Liver (tissue), 9 donors: ENCODE results near the gene AKR1C2. TPM values are rescaled to one million over a fixed set of nuclear protein-coding genes. Genes with fewer than 3 reads are reported as not detected.

Experiments
- DNase-seq: peaks from one replicate; pipeline ENCODE4 v3.0.0-alpha.2; 2017; ENCODE audit warnings: low spot score
- H3K27ac ChIP-seq, 2 donors: one replicate each; pipeline ENCODE4 v1.7.0; 2013; ENCODE audit warnings: inconsistent platforms in 2 of 2, low read length in 2 of 2, control low read depth in 1 of 2, low read depth in 1 of 2, mild to moderate bottlenecking in 1 of 2
- H3K27me3 ChIP-seq, 4 donors: one replicate each; pipeline versions ENCODE4 v1.6.1 to v1.7.0; 2013; ENCODE audit warnings: low read length in 3 of 4, inconsistent platforms in 1 of 4, mild to moderate bottlenecking in 1 of 4, moderate library complexity in 1 of 4; ENCODE audit not compliant: control insufficient read depth in 4 of 4, insufficient read depth in 4 of 4
- H3K36me3 ChIP-seq, 4 donors: one replicate each; pipeline versions ENCODE4 v1.6.1 to v1.7.0; 2013; ENCODE audit warnings: low read length in 3 of 4, mild to moderate bottlenecking in 3 of 4, low read depth in 1 of 4, moderate library complexity in 1 of 4; ENCODE audit not compliant: control insufficient read depth in 4 of 4, insufficient read depth in 3 of 4
- H3K4me1 ChIP-seq, 4 donors: one replicate each; pipeline versions ENCODE4 v1.6.1 to v1.7.0; 2013; ENCODE audit warnings: low read length in 3 of 4, mild to moderate bottlenecking in 3 of 4, moderate library complexity in 1 of 4; ENCODE audit not compliant: control insufficient read depth in 4 of 4, insufficient read depth in 4 of 4
- H3K4me3 ChIP-seq, 3 donors: one replicate each; pipeline versions ENCODE4 v1.6.1 to v1.7.0; 2013; ENCODE audit warnings: low read length in 3 of 3, control low read depth in 1 of 3, low read depth in 1 of 3, mild to moderate bottlenecking in 1 of 3
- H3K9ac ChIP-seq, 2 donors: one replicate each; pipeline ENCODE4 v1.7.0; 2013; ENCODE audit warnings: low read length in 2 of 2, mild to moderate bottlenecking in 2 of 2, moderate library complexity in 2 of 2, control low read depth in 1 of 2, low read depth in 1 of 2
- H3K9me3 ChIP-seq, 4 donors: one replicate each; pipeline versions ENCODE4 v1.6.1 to v1.7.0; 2013; ENCODE audit warnings: low read length in 3 of 4; ENCODE audit not compliant: control insufficient read depth in 4 of 4
- EGR1 ChIP-seq, 2 donors: IDR thresholded peaks; 2 replicates each; pipeline ENCODE4 v1.6.1; 2016 to 2018; ENCODE audit warnings: antibody characterized with exemption in 2 of 2, low read depth in 2 of 2
- FOXA1 ChIP-seq: IDR thresholded peaks from 2 replicates; pipeline ENCODE4 v1.6.1; 2016; ENCODE audit warnings: antibody characterized with exemption
- FOXA2 ChIP-seq: IDR thresholded peaks from 2 replicates; pipeline ENCODE4 v1.6.1; 2016; ENCODE audit warnings: antibody characterized with exemption
- GABPA ChIP-seq, 2 donors: IDR thresholded peaks in 1 of 2; conservative IDR thresholded peaks in 1 of 2; 2 replicates each; pipeline ENCODE4 v1.6.1; 2016; ENCODE audit warnings: antibody characterized with exemption in 2 of 2, mild to moderate bottlenecking in 1 of 2, moderate library complexity in 1 of 2
- HNF4A ChIP-seq, 2 donors: conservative IDR thresholded peaks; 2 replicates each; pipeline ENCODE4 v1.6.1; 2016; ENCODE audit warnings: antibody characterized with exemption in 2 of 2, mild to moderate bottlenecking in 2 of 2
- HNF4G ChIP-seq: IDR thresholded peaks from 2 replicates; pipeline ENCODE4 v1.6.1; 2016; ENCODE audit warnings: antibody characterized with exemption
- JUND ChIP-seq, 2 donors: IDR thresholded peaks; 2 replicates each; pipeline ENCODE4 v1.6.1; 2016; ENCODE audit warnings: antibody characterized with exemption in 2 of 2
- NR2F2 ChIP-seq: IDR thresholded peaks from 2 replicates; pipeline ENCODE4 v1.6.1; 2016; ENCODE audit warnings: antibody characterized with exemption
- RAD21 ChIP-seq, 2 donors: IDR thresholded peaks; 2 replicates each; pipeline ENCODE4 v1.6.1; 2016; ENCODE audit warnings: antibody characterized with exemption in 2 of 2, mild to moderate bottlenecking in 2 of 2
- RXRA ChIP-seq, 2 donors: IDR thresholded peaks; 2 replicates each; pipeline ENCODE4 v1.6.1; 2017 to 2018; ENCODE audit warnings: antibody characterized with exemption in 2 of 2, mild to moderate bottlenecking in 1 of 2
- SP1 ChIP-seq: IDR thresholded peaks from 2 replicates; pipeline ENCODE4 v1.6.1; 2018; ENCODE audit warnings: antibody characterized with exemption, mild to moderate bottlenecking
- TAF1 ChIP-seq: conservative IDR thresholded peaks from 2 replicates; pipeline ENCODE4 v1.6.1; 2016; ENCODE audit warnings: antibody characterized with exemption, mild to moderate bottlenecking
- YY1 ChIP-seq: IDR thresholded peaks from 2 replicates; pipeline ENCODE4 v1.6.1; 2016; ENCODE audit warnings: antibody characterized with exemption, mild to moderate bottlenecking
- WGBS: extraction: QIAGEN DNeasy Blood & Tissue Kit; methylation state at CpG from one replicate; pipeline ENCODE4 v1.1.7; 2013; 5-methylcytosine and 5-hydroxymethylcytosine counted together
- polyA plus RNA-seq, 2 donors: library from polyadenylated mRNA; stranded (reverse) in 1 of 2; unstranded in 1 of 2; fragments of 200-250 nt in 1 of 2; fragments of >200 nt in 1 of 2; fragmentation: Nextera tagmentation in 1 of 2; extraction: Ambion mirVana in 1 of 2; gene quantifications; one replicate each; pipeline versions ENCODE4 v1.2.1 to v1.2.3, GENCODE V29; 2013 to 2015
- total RNA-seq, 2 donors: library from RNA; depleted of rRNA; stranded (reverse); fragments of >200 nt; gene quantifications; one replicate each; pipeline ENCODE4 v1.2.3, GENCODE V29; 2014
- TF ChIP-seq, protein P1 (sequence below): IDR thresholded peaks from 2 replicates; pipeline ENCODE4 v1.6.1; 2016; ENCODE audit warnings: antibody characterized with exemption
- TF ChIP-seq, protein P2 (sequence below): fragments of 150-350 bp; IDR thresholded peaks from 2 replicates; pipeline ENCODE4 v1.5.1; 2017; ENCODE audit warnings: improper control_type of control experiment, low read depth, low read length; ENCODE audit not compliant: missing input control
- TF ChIP-seq, protein P3 (sequence below): IDR thresholded peaks from 2 replicates; pipeline ENCODE4 v1.6.1; 2016; ENCODE audit warnings: antibody characterized with exemption
- TF ChIP-seq, protein P4 (sequence below): IDR thresholded peaks from 2 replicates; pipeline ENCODE4 v1.6.1; 2016; ENCODE audit warnings: antibody characterized with exemption, mild to moderate bottlenecking
- TF ChIP-seq, protein P5 (sequence below): IDR thresholded peaks from 2 replicates; pipeline ENCODE4 v1.6.1; 2016; ENCODE audit warnings: antibody characterized with exemption
- donor health status: healthy.
- donor health status: healthy.
- donor health status: healthy.
- donor health status: healthy.
- donor health status: healthy.

The AKR1C2 gene
- total and polyA plus RNA-seq, 4 donors: 63.8 to 699 (median 162) TPM

- Histone ChIP-seq H3K27me3 (no peaks in the 10 kb centered on the region), H3K9me3 (no peaks in the 10 kb centered on the region), H3K27ac (no peak overlapping the region), H3K9ac (no peak overlapping the region), H3K4me3 (no peak overlapping the region), H3K4me1 (peaks cover 2 to 7% (median 5%) of the 10 kb centered on the region in 4 donors), H3K36me3 (no peaks in the 10 kb centered on the region)
- 50% methylated on average over 2 of the region's 2 CpGs for WGBS
- TF ChIP-seq, protein P1, sequence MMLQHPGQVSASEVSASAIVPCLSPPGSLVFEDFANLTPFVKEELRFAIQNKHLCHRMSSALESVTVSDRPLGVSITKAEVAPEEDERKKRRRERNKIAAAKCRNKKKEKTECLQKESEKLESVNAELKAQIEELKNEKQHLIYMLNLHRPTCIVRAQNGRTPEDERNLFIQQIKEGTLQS: no peak
- no peak for TF ChIP-seq EGR1 (IDR thresholded peaks at IDR 0.05; ENCODE audit: low read depth in 2 of 2)
- no peak for TF ChIP-seq RXRA (IDR thresholded peaks at IDR 0.05)
- no peak for TF ChIP-seq RAD21 (IDR thresholded peaks at IDR 0.05)
- TF ChIP-seq FOXA2: no peak
- TF ChIP-seq SP1: no peak
- TF ChIP-seq, protein P2, sequence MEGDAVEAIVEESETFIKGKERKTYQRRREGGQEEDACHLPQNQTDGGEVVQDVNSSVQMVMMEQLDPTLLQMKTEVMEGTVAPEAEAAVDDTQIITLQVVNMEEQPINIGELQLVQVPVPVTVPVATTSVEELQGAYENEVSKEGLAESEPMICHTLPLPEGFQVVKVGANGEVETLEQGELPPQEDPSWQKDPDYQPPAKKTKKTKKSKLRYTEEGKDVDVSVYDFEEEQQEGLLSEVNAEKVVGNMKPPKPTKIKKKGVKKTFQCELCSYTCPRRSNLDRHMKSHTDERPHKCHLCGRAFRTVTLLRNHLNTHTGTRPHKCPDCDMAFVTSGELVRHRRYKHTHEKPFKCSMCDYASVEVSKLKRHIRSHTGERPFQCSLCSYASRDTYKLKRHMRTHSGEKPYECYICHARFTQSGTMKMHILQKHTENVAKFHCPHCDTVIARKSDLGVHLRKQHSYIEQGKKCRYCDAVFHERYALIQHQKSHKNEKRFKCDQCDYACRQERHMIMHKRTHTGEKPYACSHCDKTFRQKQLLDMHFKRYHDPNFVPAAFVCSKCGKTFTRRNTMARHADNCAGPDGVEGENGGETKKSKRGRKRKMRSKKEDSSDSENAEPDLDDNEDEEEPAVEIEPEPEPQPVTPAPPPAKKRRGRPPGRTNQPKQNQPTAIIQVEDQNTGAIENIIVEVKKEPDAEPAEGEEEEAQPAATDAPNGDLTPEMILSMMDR: no peak
- TF ChIP-seq, protein P3, sequence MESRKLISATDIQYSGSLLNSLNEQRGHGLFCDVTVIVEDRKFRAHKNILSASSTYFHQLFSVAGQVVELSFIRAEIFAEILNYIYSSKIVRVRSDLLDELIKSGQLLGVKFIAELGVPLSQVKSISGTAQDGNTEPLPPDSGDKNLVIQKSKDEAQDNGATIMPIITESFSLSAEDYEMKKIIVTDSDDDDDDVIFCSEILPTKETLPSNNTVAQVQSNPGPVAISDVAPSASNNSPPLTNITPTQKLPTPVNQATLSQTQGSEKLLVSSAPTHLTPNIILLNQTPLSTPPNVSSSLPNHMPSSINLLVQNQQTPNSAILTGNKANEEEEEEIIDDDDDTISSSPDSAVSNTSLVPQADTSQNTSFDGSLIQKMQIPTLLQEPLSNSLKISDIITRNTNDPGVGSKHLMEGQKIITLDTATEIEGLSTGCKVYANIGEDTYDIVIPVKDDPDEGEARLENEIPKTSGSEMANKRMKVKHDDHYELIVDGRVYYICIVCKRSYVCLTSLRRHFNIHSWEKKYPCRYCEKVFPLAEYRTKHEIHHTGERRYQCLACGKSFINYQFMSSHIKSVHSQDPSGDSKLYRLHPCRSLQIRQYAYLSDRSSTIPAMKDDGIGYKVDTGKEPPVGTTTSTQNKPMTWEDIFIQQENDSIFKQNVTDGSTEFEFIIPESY: no peak
- no peak for TF ChIP-seq TAF1
- no peak for TF ChIP-seq GABPA (IDR thresholded peaks at IDR 0.05 in 1 of 2, conservative IDR thresholded peaks at IDR 0.05 in 1 of 2)
- TF ChIP-seq FOXA1: no peak
- TF ChIP-seq, protein P4, sequence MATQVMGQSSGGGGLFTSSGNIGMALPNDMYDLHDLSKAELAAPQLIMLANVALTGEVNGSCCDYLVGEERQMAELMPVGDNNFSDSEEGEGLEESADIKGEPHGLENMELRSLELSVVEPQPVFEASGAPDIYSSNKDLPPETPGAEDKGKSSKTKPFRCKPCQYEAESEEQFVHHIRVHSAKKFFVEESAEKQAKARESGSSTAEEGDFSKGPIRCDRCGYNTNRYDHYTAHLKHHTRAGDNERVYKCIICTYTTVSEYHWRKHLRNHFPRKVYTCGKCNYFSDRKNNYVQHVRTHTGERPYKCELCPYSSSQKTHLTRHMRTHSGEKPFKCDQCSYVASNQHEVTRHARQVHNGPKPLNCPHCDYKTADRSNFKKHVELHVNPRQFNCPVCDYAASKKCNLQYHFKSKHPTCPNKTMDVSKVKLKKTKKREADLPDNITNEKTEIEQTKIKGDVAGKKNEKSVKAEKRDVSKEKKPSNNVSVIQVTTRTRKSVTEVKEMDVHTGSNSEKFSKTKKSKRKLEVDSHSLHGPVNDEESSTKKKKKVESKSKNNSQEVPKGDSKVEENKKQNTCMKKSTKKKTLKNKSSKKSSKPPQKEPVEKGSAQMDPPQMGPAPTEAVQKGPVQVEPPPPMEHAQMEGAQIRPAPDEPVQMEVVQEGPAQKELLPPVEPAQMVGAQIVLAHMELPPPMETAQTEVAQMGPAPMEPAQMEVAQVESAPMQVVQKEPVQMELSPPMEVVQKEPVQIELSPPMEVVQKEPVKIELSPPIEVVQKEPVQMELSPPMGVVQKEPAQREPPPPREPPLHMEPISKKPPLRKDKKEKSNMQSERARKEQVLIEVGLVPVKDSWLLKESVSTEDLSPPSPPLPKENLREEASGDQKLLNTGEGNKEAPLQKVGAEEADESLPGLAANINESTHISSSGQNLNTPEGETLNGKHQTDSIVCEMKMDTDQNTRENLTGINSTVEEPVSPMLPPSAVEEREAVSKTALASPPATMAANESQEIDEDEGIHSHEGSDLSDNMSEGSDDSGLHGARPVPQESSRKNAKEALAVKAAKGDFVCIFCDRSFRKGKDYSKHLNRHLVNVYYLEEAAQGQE: no peak
- no peak for TF ChIP-seq NR2F2
- TF ChIP-seq JUND (IDR thresholded peaks at IDR 0.05): no peak
- no peak for TF ChIP-seq YY1
- TF ChIP-seq, protein P5, sequence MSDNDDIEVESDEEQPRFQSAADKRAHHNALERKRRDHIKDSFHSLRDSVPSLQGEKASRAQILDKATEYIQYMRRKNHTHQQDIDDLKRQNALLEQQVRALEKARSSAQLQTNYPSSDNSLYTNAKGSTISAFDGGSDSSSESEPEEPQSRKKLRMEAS: no peak
- TF ChIP-seq HNF4A (conservative IDR thresholded peaks at IDR 0.05): no peak
- no peak for TF ChIP-seq HNF4G
- DNase-seq: no peak
These were observed 32.9 kb upstream of the AKR1C2 start for GRCh38 chr10:5036511-5036910.
